HFFc6 (cell line): ENCODE results near the gene MEGF9. TPM values are rescaled to one million over a fixed set of nuclear protein-coding genes. Genes with fewer than 3 reads are reported as not detected.

Source experiments
- DNase-seq: peaks from one replicate; pipeline ENCODE4 v3.0.0-alpha.2; 2018
- H3K27ac Mint-ChIP-seq: 2 replicates; pipeline ENCODE4 v1.8.0; 2020; ENCODE audit warnings: mild to moderate bottlenecking, mixed read lengths
- H3K27me3 Mint-ChIP-seq: 2 replicates; pipeline ENCODE4 v1.8.0; 2021; ENCODE audit warnings: mild to moderate bottlenecking, moderate library complexity, mixed read lengths; ENCODE audit not compliant: insufficient read depth
- H3K36me3 Mint-ChIP-seq: 2 replicates; pipeline ENCODE4 v1.8.0; 2021; ENCODE audit warnings: low read depth, mixed read lengths
- H3K4me1 Mint-ChIP-seq: 2 replicates; pipeline ENCODE4 v1.8.0; 2020; ENCODE audit warnings: low read depth, mixed read lengths
- H3K4me3 Mint-ChIP-seq: 2 replicates; pipeline ENCODE4 v1.8.0; 2020; ENCODE audit warnings: mild to moderate bottlenecking, moderate library complexity, mixed read lengths
- H3K9me3 Mint-ChIP-seq: 2 replicates; pipeline ENCODE4 v1.8.0; 2020; ENCODE audit warnings: mild to moderate bottlenecking, mixed read lengths
- CTCF ChIP-seq: fragments of 200-600 bp; sonication (generic); IDR thresholded peaks from 2 replicates; pipeline ENCODE4 v1.5.0; 2021; ENCODE audit warnings: antibody characterized with exemption, mild to moderate bottlenecking
- total RNA-seq, 6 experiments: library from RNA; stranded (reverse); fragmentation: NEBNext Ultra II Directional; extraction: Animal tissue kit (Norgen Biotek cat#: 25700); gene quantifications; 2 replicates in 1 of 6; 3 replicates in 5 of 6; pipeline ENCODE4 v1.2.3, GENCODE V29; 2021

The MEGF9 gene
- total RNA-seq, 6 experiments from 2014 or later = 5.1 to 9.8 (median 8.8) TPM

DNA sequence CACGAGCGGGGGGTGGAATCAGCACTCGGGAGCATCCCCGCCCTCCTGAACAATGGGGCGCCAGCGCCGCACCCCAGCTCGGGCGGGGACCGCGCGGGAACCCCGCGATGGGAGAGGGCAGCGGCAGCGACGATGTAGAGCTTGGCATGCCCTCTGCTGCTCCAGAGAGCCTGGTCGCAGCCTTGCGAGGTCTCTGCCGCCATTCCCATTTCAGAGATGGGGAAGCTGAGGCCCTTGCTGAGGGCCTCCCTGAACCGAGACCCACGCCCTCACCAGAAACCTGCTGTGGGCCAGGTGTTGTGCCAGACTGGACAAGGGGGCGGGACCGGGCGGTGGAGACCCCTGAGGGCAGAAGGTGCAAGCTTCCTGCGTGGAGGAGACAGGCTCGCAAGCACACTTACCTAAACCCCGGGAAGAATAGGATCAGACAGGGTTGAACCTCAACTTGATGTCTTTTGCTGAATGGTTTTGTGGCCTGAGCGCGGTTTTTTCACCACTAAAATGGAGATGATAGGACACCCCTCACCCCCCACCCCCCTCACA lies 647 bp upstream of the MEGF9 start:
- Mint-ChIP-seq H3K9me3 (no peaks in the 10 kb centered on the region), H3K27ac (peak overlapping the region; percentile 44), H3K4me3 (peak overlapping the region; percentile 87), H3K27me3 (no peaks in the 10 kb centered on the region; the same call in 1 of the 2 replicates), H3K4me1 (peaks cover 48% of the 10 kb centered on the region), H3K36me3 (no peaks in the 10 kb centered on the region)
- DNase-seq = no peak
- no peak for TF ChIP-seq CTCF

GRCh38 chr9:120713257-120714087 lies 798 bp downstream of the MEGF9 start:
- H3K36me3 Mint-ChIP-seq = peaks cover 6% of the 10 kb centered on the region; the same call in 1 of the 2 replicates
- H3K4me1 Mint-ChIP-seq = peaks cover 57% of the 10 kb centered on the region
- H3K27me3 Mint-ChIP-seq = no peaks in the 10 kb centered on the region; the same call in 1 of the 2 replicates
- peak overlapping the region; percentile 88 for H3K4me3 Mint-ChIP-seq
- no peak for DNase-seq
- peak overlapping the region; percentile 20; the same call in 1 of the 2 replicates for H3K27ac Mint-ChIP-seq
- peak; percentile 29; the same call in 1 of the 2 replicates for TF ChIP-seq CTCF
- no peaks in the 10 kb centered on the region for H3K9me3 Mint-ChIP-seq

GRCh38 chr9:120712539-120713031 lies 1.7 kb downstream of the MEGF9 start:
- Mint-ChIP-seq H3K9me3 (no peaks in the 10 kb centered on the region), H3K36me3 (peaks cover 6% of the 10 kb centered on the region; the same call in 1 of the 2 replicates), H3K27ac (peak overlapping the region; percentile 20; the same call in 1 of the 2 replicates), H3K4me3 (peak overlapping the region; percentile 88), H3K4me1 (peaks cover 60% of the 10 kb centered on the region), H3K27me3 (no peaks in the 10 kb centered on the region; the same call in 1 of the 2 replicates)
- no peak for DNase-seq
- no peak for TF ChIP-seq CTCF

DNA sequence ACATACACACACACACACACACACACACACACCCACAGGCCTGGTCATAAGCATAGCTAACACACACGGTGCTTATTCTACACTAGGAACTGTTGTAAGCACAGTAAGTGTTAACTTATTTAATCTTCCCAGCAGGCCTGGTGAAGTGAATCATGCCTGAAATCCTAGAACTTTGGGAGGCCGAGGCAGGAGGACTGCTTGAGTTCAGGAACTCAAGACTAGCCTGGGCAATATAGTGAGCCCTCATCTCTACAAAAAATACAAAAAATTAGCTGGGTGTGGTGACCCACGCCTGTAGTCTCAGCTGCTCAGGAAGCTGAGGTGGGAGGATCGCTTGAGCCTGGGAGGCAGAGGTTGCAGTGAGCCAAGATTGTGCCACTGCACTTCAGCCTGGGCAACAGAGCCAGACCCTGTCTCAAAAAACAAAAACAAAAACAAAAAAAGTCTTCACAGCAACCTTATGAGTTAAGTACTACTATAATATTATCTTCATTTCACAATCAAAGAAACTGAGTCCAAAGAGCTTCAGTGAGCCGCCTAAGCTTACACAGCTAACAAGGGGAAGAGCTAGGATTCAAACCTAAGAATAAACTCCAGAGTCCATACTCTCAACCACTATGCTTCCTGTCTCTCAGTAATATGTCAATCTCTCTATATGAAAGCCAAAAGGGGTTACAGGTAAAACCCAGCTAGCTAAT lies 2.3 kb downstream of the MEGF9 start:
- Mint-ChIP-seq H3K4me1 (peaks cover 66% of the 10 kb centered on the region), H3K27ac (no peak overlapping the region), H3K9me3 (no peaks in the 10 kb centered on the region), H3K4me3 (peak overlapping the region; percentile 88; the same call in 1 of the 2 replicates), H3K36me3 (peaks cover 6% of the 10 kb centered on the region; the same call in 1 of the 2 replicates), H3K27me3 (no peaks in the 10 kb centered on the region; the same call in 1 of the 2 replicates)
- no peak for TF ChIP-seq CTCF
- DNase-seq = no peak

DNA sequence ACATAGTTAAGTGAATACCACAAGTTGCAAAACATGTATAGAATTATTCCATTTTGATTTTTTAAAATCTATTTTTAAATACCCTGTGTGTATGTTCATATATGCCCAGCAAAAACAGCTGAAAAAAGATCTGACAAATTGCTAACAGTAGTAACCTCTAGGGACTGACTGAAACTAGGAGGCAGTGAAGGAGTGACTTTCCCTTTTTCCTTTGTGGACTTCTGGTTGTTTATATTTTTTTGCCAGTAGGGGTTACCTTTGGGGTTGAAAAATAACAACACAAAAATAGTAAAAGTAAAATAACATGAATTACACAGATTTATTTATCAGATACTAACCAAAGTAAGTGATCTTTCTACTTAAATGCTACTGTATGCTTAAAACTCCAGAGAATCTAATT lies 2.9 kb downstream of the MEGF9 start:
- H3K9me3 Mint-ChIP-seq = no peaks in the 10 kb centered on the region
- no peaks in the 10 kb centered on the region; the same call in 1 of the 2 replicates for H3K27me3 Mint-ChIP-seq
- H3K4me3 Mint-ChIP-seq = no peak overlapping the region; the same call in 1 of the 2 replicates
- DNase-seq = no peak
- H3K36me3 Mint-ChIP-seq = peaks cover 6% of the 10 kb centered on the region; the same call in 1 of the 2 replicates
- peaks cover 70% of the 10 kb centered on the region for H3K4me1 Mint-ChIP-seq
- H3K27ac Mint-ChIP-seq = no peak overlapping the region
- TF ChIP-seq CTCF = peak; percentile 33
